Amniotic stem cell (primary cell): Measurements from ENCODE around the gene ERC1.

Source experiments
- DNase-seq: peaks from one replicate; lab custom pipeline; 2025; lab: John Stamatoyannopoulos, UW

ERC1 gene

GRCh38 chr12:990661-991349 lies at the start of gene ERC1:
Gene ERC1, plus strand, starts transcription at chr12:991223. Its CDS starts 36,681 bp downstream, at chr12:1027904.
- peak; percentile 55 for DNase-seq

DNA sequence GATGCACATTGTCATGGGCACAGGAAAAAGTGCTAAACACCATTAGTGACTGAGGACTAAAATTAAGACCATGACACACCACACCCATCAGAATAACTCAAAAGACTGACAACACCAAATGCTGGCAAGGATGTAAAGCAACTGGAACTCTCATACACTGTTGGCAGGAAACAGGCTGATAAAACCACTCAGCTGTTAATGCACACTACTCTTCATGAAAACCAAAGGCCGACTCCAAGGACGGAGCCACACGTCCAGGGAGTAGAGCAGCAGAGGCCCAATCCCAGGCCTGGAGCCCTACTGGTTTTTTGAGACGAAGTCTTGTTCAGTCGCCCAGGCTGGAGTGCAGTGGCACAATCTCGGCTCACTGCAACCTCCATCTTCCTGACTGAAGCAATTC lies 48.0 kb upstream of the ERC1 start:
- no peak for DNase-seq

DNA sequence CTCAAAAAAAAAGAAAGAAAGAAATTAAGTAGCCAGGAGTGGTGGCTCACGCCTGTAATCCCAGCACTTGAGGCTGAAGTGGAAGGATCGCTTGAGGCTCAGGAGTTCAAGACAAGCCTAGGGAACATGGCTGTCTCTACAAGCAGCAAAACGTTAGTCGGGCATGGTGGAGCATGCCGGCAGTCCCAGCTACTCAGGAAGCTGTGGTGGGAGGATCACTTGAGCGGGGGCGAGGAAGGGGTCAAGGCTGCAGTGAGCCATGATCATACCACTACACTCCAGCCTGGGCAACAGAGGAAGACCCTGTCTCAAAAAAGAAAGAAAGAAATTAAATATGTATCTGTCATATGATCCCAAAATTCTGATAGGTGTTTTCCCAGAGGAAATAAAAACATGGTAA lies 46.8 kb upstream of the ERC1 start:
- no peak for DNase-seq

DNA sequence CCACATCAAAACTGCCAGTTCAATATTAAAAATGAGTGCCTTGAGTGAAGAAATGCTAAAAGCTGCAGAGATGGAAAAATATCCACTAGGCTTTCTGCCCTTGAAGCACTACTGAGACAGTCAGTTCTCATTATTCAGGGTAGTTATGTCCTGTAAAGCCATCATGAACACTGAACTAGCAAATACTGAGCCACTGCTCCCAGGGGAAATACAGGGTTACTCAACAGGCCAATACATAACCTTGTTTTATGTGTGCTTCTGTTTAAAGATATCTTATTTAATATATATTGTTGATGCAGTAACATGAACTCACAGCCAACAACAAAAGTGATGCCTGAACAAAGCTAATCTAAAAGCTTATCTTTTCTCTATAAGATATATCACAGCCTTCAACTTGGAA lies 44.8 kb upstream of the ERC1 start:
- DNase-seq = no peak

DNA sequence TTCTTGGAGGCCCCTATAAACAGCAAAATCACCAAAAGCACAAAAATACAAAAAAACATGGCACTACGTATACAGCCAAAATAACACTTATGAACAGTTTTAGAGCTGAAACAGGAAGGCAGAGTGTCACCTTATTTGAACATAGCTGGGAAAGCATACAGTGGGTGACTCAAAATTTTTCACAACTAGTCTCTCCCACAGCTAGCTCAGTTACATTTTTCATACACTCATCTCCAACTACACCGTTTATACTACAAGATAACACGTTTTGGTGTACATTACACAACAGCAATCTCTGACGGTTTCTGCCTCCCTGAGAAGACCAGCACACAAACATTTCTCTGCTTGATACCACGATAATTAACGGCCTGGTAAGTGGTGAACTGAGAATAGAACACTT lies 44.4 kb upstream of the ERC1 start:
- no peak for DNase-seq

DNA sequence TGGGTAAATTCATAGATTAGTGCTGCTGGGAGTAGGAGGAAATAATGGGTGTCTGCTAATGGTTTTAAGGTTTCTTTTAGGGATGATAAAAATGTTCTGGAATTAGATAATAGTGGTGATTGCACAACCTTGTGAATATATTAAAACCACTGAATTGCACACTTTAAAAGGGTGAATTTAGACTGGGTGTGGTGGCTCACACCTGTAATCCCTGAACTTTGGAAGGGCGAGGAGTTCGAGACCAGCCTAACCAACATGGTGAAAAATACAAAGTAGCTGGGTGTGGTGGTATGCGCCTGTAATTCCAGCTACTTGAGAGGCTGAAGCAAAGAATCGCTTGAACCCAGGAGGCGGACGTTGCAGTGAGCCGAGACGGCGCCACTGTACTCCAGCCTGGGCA lies 42.8 kb upstream of the ERC1 start:
- DNase-seq = no peak

- DNase-seq = peak; percentile 98
Measured at GRCh38 chr12:949453-950191, 41.4 kb upstream of the ERC1 start, which contains the start of gene RAD52. Gene RAD52, minus strand, starts transcription at chr12:949694. Its CDS starts 16,636 bp downstream, at chr12:933058.

DNA sequence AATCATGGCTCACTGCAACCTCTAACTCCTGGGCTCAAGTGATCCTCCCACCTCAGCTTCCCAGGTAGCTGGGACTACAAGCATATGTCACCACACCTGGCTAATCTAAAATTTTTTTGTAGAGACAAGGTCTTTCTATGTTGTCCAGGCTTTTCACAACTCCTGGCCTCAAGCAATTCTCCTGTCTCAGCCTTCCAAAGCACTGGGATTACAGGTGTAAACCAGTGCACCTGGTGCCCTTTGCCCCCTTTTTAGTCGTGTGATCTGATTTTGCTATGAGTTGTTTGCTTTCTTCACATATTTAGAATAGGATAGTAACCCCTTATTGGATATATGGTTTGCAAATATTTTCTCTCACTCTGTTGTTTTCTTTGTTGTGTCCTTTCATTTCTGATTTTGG lies 39.8 kb upstream of the ERC1 start:
- DNase-seq = no peak

- no peak for DNase-seq
Measured at GRCh38 chr12:953776-954175, 37.2 kb upstream of the ERC1 start.

- DNase-seq = no peak
Measured at GRCh38 chr12:954741-955140, 36.3 kb upstream of the ERC1 start.

- no peak for DNase-seq
Measured at GRCh38 chr12:955939-956338, 35.1 kb upstream of the ERC1 start.

- no peak for DNase-seq
Measured at GRCh38 chr12:958588-959123, 32.4 kb upstream of the ERC1 start.

DNA sequence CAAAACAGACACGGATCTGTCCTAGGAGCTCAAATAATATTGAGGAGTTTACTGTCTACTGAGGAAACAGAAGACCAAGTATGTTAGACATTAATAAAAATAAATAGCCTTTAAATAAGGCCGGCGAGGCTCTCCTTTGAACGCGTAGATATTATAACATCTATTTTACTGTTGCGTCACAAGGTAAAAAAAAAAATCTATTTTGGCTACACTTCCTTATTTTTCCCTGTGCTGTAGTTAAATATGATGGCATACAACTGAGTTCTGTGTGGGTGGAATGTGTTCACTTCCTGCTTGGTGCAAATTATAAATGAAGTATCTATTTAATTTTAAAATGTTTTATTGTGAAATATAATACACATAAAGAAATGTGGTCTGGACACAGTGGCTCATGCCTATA lies 24.3 kb upstream of the ERC1 start:
- no peak for DNase-seq

DNA sequence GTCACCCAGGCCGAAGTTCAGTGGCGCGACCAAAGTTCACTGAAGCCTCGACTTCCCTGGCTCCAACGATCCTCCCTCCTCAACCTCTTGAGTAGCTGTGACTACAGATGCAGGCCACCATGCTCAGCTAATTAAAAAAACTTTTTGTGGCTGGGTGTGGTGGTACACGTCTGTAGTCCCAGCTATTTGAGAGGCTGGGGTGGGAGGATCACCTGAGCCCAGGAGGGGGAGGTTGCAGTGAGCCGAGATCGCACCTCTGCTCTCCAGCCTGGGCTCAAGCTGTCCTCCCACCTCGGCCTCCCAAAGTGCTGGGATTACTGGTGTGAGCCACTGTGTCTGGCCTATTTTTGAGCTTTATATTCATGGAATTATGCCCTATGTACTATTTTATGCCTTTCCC lies 23.4 kb upstream of the ERC1 start:
- DNase-seq = no peak

- no peak for DNase-seq
Measured at GRCh38 chr12:968545-968944, 22.5 kb upstream of the ERC1 start.

- DNase-seq = no peak
Measured at GRCh38 chr12:969821-970220, 21.2 kb upstream of the ERC1 start.

DNA sequence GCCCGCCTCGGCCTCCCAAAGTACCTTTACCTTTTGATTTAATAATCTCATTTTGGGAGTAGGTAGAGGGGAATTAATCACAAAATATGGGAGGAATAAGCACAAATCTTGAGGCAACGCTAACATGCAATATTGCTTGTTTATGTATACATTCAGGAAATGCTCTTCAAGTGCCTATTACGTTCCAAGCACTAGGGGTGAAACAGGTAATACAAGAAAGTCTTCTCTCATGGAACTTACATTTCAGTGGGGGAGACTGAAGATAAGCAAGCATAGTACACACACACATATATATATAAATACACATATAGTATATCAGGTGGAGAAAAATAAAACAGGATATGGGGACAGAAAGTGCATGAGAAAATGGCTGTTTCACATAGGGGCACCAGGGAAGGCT lies 19.0 kb upstream of the ERC1 start:
- DNase-seq = no peak

GRCh38 chr12:974271-974862 lies 16.7 kb upstream of the ERC1 start:
- no peak for DNase-seq

DNA sequence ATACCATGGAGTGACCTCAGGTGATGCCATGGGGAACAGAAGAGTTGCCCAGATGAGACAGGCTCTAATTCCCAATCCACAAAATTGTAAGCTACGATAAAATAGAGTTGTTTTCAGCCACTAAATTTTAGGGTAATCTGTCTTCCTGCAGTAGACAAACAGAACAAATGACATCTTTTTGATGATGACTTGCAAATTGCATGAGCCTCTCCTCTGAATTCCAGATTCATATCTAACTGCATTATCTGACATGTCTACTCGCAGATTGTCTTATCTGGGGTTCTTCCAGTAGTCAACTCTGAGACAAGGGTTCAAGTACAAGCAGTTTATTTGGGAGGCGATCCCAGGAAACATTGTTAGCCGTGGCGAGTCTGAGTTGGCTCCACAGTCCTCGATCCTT lies 14.4 kb upstream of the ERC1 start:
- no peak for DNase-seq

GRCh38 chr12:977156-977555 lies 13.9 kb upstream of the ERC1 start:
- DNase-seq = no peak

DNA sequence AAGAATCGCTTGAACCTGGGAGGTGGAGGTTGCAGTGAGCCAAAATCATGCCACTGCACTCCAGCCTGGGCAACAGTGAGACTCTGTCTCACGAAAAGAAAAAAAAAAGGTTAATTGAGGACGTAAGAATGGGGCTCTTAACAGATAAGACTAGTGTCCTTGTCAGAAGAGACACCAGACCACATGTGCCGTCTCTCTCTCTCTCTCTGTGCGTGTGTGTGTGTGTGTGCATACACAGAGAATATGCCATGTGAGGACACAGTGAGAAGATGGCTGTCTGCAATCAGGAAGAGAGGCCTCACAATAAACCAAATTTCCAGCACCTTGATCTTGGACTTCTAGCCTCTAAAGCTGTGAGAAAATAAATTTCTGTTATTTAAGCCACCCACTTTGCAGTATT lies 11.7 kb upstream of the ERC1 start:
- no peak for DNase-seq

DNA sequence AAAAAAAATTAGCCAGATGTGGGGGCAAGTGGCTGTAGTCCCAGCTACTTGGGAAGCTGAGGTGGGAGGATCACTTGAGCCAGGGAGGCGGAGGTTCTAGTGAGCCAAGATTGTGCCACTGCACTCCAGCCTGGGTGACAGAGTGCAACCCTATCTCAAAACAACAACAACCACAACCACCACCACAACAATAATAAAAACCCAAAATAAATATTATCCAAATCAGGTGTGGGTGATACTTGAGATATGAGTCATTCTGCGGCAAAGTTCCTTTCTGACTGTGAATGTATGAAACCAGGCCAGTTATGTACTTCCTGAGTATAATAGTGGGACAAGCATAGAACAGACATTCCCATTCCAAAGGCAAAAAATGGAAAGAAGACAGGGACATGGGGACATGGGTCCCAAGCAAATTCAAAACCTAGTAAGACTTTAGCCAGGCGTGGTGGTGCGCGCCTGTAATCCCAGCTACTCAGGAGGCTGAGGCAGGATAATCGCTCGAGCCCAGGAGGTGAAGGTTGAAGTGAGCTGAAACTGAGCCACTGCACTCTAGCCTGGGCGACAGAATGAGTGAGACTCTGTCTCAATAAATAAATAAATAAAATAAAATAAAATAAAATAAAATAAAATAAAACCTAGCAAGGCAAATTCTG lies 9.7 kb upstream of the ERC1 start:
- no peak for DNase-seq

DNA sequence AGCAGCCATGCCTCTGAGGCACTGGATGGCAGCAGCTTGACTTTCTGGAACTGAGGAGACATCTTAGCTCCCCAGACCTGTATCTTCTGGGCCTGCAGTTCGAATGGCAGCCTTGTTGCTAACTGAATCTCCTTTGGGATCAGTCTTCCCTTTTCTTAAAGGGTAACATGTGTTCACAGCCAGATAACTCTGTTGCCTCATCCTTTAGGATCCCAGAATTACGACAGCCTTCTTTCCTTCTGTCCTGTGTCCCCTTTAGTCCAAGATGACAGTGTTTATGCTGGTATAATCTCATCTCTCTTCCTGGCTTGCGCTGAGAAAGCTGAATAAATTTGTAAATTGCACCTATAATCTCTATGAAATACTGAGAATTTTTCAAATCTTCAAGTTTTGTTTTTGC lies 9.1 kb upstream of the ERC1 start:
- no peak for DNase-seq
